NCI-H1694 (cell line): ENCODE measurements around the gene NSD1.

Experiments used
- DNase-seq: peaks from one replicate; lab custom pipeline; 2025; lab: John Stamatoyannopoulos, UW

NSD1 gene

GRCh38 chr5:177098120-177098469 lies 35.5 kb upstream of the NSD1 start:
- DNase-seq = no peak

- DNase-seq = no peak
Measured at GRCh38 chr5:177098470-177099141, 35.0 kb upstream of the NSD1 start.

- no peak for DNase-seq
Measured at GRCh38 chr5:177099422-177100093, 34.0 kb upstream of the NSD1 start.

- no peak for DNase-seq
Measured at GRCh38 chr5:177100714-177101121, 32.9 kb upstream of the NSD1 start.

- DNase-seq = peak; percentile 33
Measured at GRCh38 chr5:177103523-177104253, 29.9 kb upstream of the NSD1 start.

GRCh38 chr5:177105691-177106476 lies 27.7 kb upstream of the NSD1 start:
- DNase-seq = no peak

GRCh38 chr5:177107159-177107558 lies 26.4 kb upstream of the NSD1 start:
- no peak for DNase-seq

GRCh38 chr5:177109810-177110209 lies 23.8 kb upstream of the NSD1 start:
- no peak for DNase-seq

- DNase-seq = peak; percentile 38
Measured at GRCh38 chr5:177111720-177112394, 21.7 kb upstream of the NSD1 start.

GRCh38 chr5:177112589-177113220 lies 20.9 kb upstream of the NSD1 start:
- no peak for DNase-seq

GRCh38 chr5:177113566-177114424 lies 19.8 kb upstream of the NSD1 start:
- peak; percentile 67 for DNase-seq

- no peak for DNase-seq
Measured at GRCh38 chr5:177116631-177117373, 16.8 kb upstream of the NSD1 start.

- no peak for DNase-seq
Measured at GRCh38 chr5:177117441-177118045, 16.0 kb upstream of the NSD1 start.

- no peak for DNase-seq
Measured at GRCh38 chr5:177122566-177122965, 11.0 kb upstream of the NSD1 start.

GRCh38 chr5:177123789-177124485 lies 9.6 kb upstream of the NSD1 start:
- no peak for DNase-seq

GRCh38 chr5:177124486-177124991 lies 9.0 kb upstream of the NSD1 start:
- DNase-seq = no peak

- no peak for DNase-seq
Measured at GRCh38 chr5:177126771-177127170, 6.8 kb upstream of the NSD1 start.

- DNase-seq = no peak
Measured at GRCh38 chr5:177128551-177128981, 5.0 kb upstream of the NSD1 start.
